PC-3 (cell line): Measurements from ENCODE around the gene GAS2. TPM values are rescaled to one million over a fixed set of nuclear protein-coding genes. Genes with fewer than 3 reads are reported as not detected.
A peak's percentile ranks its signal among the peaks of the same experiment; 100 is the strongest.

ENCODE experiments used
- ATAC-seq: fragments of 200-7000 bp; cut with Tn5 transposase; 2 replicates; pipeline ENCODE4 v1.9.1; 2020; ENCODE audit warnings: mild to moderate bottlenecking, moderate library complexity
- BruUV-seq: library from RNA; stranded (reverse); fragments of 400-500 nt; replicated peaks from 2 replicates; lab custom pipeline; 2021; lab: Mats Ljungman, UMichigan
- CTCF ChIA-PET: fragments of 300-600 bp; sonication (Branson Sonifier 250); formaldehyde crosslinking; loops from one replicate; lab custom pipeline; 2022; ENCODE audit warnings: antibody characterized with exemption; lab: Charles Lee
- POLR2A ChIA-PET: fragments of 300-600 bp; sonication (Branson Sonifier 250); formaldehyde crosslinking; loops from one replicate; lab custom pipeline; 2022; ENCODE audit warnings: antibody characterized with exemption; ENCODE audit not compliant: unreplicated experiment; lab: Charles Lee
- DNase-seq: peaks from one replicate; pipeline ENCODE4 v3.0.0-alpha.2; 2015
- H2AFZ ChIP-seq: fragments of 300-600 bp; sonication (generic); 2 replicates; pipeline ENCODE4 v1.6.0; 2016; ENCODE audit warnings: antibody characterized with exemption, low read length
- H3F3A ChIP-seq: fragments of 300-600 bp; sonication (generic); one replicate; pipeline ENCODE4 v1.6.0; 2017; ENCODE audit warnings: antibody characterized with exemption, low read length, control low read depth, mild to moderate bottlenecking; ENCODE audit not compliant: unreplicated experiment
- H3K27ac ChIP-seq: fragments of 300-600 bp; sonication (generic); 2 replicates; pipeline ENCODE4 v1.5.1; 2016; ENCODE audit warnings: mild to moderate bottlenecking, low read length
- H3K27me3 ChIP-seq: fragments of 300-600 bp; sonication (generic); 2 replicates; pipeline ENCODE4 v1.6.1; 2016; ENCODE audit warnings: low read length, mixed read lengths
- H3K36me3 ChIP-seq: fragments of 300-600 bp; sonication (generic); 2 replicates; pipeline ENCODE4 v1.6.1; 2016; ENCODE audit warnings: low read depth, mixed run types, low read length, mixed read lengths
- H3K4me1 ChIP-seq: fragments of 300-600 bp; sonication (generic); 2 replicates; pipeline ENCODE4 v1.5.1; 2016; ENCODE audit warnings: low read length; ENCODE audit not compliant: insufficient read depth
- H3K4me2 ChIP-seq: fragments of 300-600 bp; sonication (generic); 2 replicates; pipeline ENCODE4 v1.6.0; 2016; ENCODE audit warnings: low read length
- H3K4me3 ChIP-seq: fragments of 300-600 bp; sonication (generic); 2 replicates; pipeline ENCODE4 v1.5.1; 2016; ENCODE audit warnings: mild to moderate bottlenecking, low read length, mixed read lengths
- H3K79me2 ChIP-seq: fragments of 300-600 bp; sonication (generic); 2 replicates; pipeline ENCODE4 v1.6.1; 2017; ENCODE audit warnings: low read length, mixed read lengths
- H3K9ac ChIP-seq: fragments of 300-600 bp; sonication (generic); 2 replicates; pipeline ENCODE4 v1.6.0; 2016; ENCODE audit warnings: mild to moderate bottlenecking, low read length
- H3K9me2 ChIP-seq: fragments of 300-600 bp; sonication (generic); replicated peaks from 2 replicates; pipeline ENCODE4 v1.6.1; 2016; ENCODE audit warnings: mixed run types, low read length, mixed read lengths
- H3K9me3 ChIP-seq: fragments of 300-600 bp; sonication (generic); 2 replicates; pipeline ENCODE4 v1.6.1; 2016; ENCODE audit warnings: low read length, mixed read lengths
- H4K20me1 ChIP-seq: fragments of 300-600 bp; sonication (generic); 2 replicates; pipeline ENCODE4 v1.6.1; 2016; ENCODE audit warnings: low read length, mixed read lengths
- EZH2 ChIP-seq: fragments of 300-600 bp; sonication (generic); IDR thresholded peaks from one replicate; pipeline ENCODE4 v1.6.1; 2017; ENCODE audit warnings: antibody characterized with exemption, mild to moderate bottlenecking, low read length; ENCODE audit not compliant: unreplicated experiment
- EZH2phosphoT487 ChIP-seq: fragments of 300-600 bp; sonication (generic); IDR thresholded peaks from 2 replicates; pipeline ENCODE4 v1.6.1; 2018; ENCODE audit warnings: mild to moderate bottlenecking, antibody characterized with exemption, low read length, borderline replicate concordance
- intact Hi-C: fragments of 100-400 bp; cut with micrococcal nuclease; formaldehyde crosslinking; loops from 2 replicates; pipeline ENCODE4 v1.9.0; 2023
- total RNA-seq: library from RNA; depleted of rRNA; stranded (reverse); fragments of >200 nt; gene quantifications from 2 replicates; pipeline ENCODE4 v1.2.3, GENCODE V29; 2014
- TF ChIP-seq, protein P1 (sequence below): fragments of 300-600 bp; sonication (generic); conservative IDR thresholded peaks from 2 replicates; pipeline ENCODE4 v1.5.1; 2017; ENCODE audit warnings: antibody characterized with exemption, low read depth, mild to moderate bottlenecking, low read length

Gene GAS2
- total RNA-seq, 1 experiment from 2014 or later, result not detected

DNA sequence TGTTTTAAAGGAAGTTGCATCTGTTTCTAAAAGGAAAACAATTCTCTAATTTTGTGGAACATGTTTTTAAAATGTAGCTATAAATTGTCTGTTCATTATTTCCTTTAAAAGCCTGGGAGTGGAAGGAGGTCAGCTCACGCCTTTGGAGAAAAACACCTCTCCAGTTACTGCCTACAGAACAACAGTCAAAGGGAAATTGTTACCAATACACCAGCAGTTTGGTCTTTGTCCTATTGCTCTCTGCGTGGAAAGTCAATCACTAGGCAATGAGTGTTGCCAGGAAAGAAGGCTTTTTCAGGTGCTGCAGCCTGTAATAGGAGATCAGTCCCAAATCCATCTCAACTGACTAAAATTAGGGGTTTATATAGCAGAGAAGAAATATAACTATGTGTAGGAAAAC, 141.0 kb downstream of the GAS2 start:
- H4K20me1 ChIP-seq, result no peaks in the 10 kb centered on the region
- no peaks in the 10 kb centered on the region for H3F3A ChIP-seq
- no peak overlapping the region for H3K27ac ChIP-seq
- ChIA-PET POLR2A (no interaction called here), CTCF (no interaction called here)
- no peaks in the 10 kb centered on the region for H3K9me3 ChIP-seq
- DNase-seq, result no peak
- H3K9me2 ChIP-seq, result no peaks in the 10 kb centered on the region
- H3K4me3 ChIP-seq, result no peak overlapping the region
- H3K79me2 ChIP-seq, result no peaks in the 10 kb centered on the region
- no peak overlapping the region for H3K4me2 ChIP-seq
- intact Hi-C loops, result no loop called here
- H3K4me1 ChIP-seq, result peaks cover 16% of the 10 kb centered on the region
- 0 out of 2 replicates have a peak, but pooled peaks cover 3% of the 10 kb centered on the region for H3K27me3 ChIP-seq
- ATAC-seq, result no peak
- no peak overlapping the region for H3K9ac ChIP-seq
- BruUV-seq, result no TSS peak
- H3K36me3 ChIP-seq, result no peaks in the 10 kb centered on the region
- no peak overlapping the region for H2AFZ ChIP-seq
- TF ChIP-seq, protein P1, sequence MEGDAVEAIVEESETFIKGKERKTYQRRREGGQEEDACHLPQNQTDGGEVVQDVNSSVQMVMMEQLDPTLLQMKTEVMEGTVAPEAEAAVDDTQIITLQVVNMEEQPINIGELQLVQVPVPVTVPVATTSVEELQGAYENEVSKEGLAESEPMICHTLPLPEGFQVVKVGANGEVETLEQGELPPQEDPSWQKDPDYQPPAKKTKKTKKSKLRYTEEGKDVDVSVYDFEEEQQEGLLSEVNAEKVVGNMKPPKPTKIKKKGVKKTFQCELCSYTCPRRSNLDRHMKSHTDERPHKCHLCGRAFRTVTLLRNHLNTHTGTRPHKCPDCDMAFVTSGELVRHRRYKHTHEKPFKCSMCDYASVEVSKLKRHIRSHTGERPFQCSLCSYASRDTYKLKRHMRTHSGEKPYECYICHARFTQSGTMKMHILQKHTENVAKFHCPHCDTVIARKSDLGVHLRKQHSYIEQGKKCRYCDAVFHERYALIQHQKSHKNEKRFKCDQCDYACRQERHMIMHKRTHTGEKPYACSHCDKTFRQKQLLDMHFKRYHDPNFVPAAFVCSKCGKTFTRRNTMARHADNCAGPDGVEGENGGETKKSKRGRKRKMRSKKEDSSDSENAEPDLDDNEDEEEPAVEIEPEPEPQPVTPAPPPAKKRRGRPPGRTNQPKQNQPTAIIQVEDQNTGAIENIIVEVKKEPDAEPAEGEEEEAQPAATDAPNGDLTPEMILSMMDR, result no peak
- TF ChIP-seq EZH2phosphoT487 (no peak), EZH2 (no peak)

DNA sequence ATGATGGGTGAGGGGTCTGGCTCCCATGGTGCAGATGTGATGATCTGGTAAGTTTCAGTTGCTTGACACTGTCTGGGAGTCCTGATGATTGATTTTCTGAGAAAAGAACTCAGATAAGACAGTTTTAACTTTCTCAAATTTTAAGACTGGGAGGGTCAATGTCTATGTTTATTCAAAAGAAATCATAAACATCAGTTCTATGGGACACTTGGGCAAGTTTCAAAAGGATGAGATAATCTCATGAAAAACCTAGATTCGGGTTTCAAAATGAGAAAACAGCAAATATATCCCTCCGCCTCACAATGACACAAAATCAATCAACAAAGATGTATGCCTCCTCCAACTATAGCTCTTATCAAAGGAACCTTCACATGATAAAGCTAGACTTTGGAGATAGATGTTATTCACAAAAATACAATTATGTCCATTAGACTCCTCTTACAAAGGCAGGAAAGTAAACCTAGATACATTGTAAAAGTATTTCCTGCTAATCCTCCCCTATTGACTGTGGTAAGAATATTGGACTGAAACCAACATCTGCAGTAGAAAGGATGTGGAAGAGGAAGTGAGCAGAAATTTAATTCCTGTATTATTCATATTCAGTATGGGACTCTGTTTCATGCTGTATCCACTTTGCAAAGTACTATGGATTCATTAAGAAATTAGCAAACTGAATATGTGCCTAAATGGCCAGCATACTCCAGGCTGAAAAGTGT, 141.6 kb downstream of the GAS2 start:
- BruUV-seq, result no TSS peak
- no peaks in the 10 kb centered on the region for H3K9me2 ChIP-seq
- H3K9me3 ChIP-seq, result no peaks in the 10 kb centered on the region
- ChIA-PET CTCF (no interaction called here), POLR2A (no interaction called here)
- H3K27me3 ChIP-seq, result no peaks in the 10 kb centered on the region
- TF ChIP-seq, protein P1, result no peak
- TF ChIP-seq EZH2phosphoT487 (no peak), EZH2 (no peak)
- intact Hi-C loops, result no loop called here
- no peak overlapping the region for H2AFZ ChIP-seq
- H3K27ac ChIP-seq, result no peak overlapping the region
- H3K36me3 ChIP-seq, result no peaks in the 10 kb centered on the region
- H3K9ac ChIP-seq, result no peak overlapping the region
- no peaks in the 10 kb centered on the region for H3F3A ChIP-seq
- peak; percentile 91 for ATAC-seq
- no peak overlapping the region for H3K4me3 ChIP-seq
- no peaks in the 10 kb centered on the region for H3K79me2 ChIP-seq
- H4K20me1 ChIP-seq, result no peaks in the 10 kb centered on the region
- DNase-seq, result peak; percentile 54
- H3K4me2 ChIP-seq, result peak overlapping the region; percentile 41
- H3K4me1 ChIP-seq, result peaks cover 16% of the 10 kb centered on the region

DNA sequence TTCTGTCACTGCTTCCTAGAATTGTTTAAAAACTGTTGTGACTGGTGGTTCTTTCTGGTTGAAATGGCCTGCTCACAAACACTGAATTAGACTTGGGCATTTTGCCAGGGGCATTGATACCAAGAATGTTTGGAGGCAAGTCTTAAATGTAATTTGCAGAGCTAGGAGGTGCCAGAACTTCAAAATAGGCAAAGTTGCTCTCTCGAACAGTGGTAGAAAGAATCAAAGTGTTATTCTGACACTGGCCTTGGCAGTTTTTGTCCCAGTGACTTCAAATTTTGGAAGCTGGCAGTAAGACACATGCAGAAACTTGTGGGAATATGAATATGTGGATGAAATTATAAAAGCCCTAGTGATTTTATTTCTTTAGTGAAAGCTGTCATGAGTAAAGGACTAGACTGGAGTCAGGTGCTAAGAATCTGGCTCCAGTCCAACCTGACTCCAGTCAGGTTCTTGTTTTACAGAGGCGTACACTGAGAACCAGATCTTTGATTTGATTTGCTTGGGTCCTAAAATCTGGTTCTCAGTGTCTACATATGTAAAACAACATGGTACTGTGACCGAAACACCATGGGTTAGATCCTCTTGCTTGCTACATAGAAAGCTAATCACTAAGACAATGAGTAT, 142.3 kb downstream of the GAS2 start:
- ChIA-PET POLR2A (no interaction called here), CTCF (interaction anchor here (0.5 kb wide), 1 partner anchor 8 kb away, joined by 3 read pairs; no protein-coding TSS in a partner anchor)
- Histone ChIP-seq H4K20me1 (no peaks in the 10 kb centered on the region), H3K27me3 (no peaks in the 10 kb centered on the region), H2AFZ (no peak overlapping the region), H3K4me1 (peaks cover 16% of the 10 kb centered on the region), H3F3A (no peaks in the 10 kb centered on the region), H3K36me3 (no peaks in the 10 kb centered on the region), H3K9ac (no peak overlapping the region), H3K4me2 (peak overlapping the region; percentile 41), H3K27ac (no peak overlapping the region), H3K9me3 (no peaks in the 10 kb centered on the region), H3K4me3 (no peak overlapping the region), H3K9me2 (no peaks in the 10 kb centered on the region), H3K79me2 (no peaks in the 10 kb centered on the region)
- no TSS peak for BruUV-seq
- DNase-seq (no peak), ATAC-seq (no peak)
- intact Hi-C loops, result no loop called here
- TF ChIP-seq EZH2phosphoT487, result no peak
- TF ChIP-seq, protein P1, result no peak
- TF ChIP-seq EZH2, result no peak
